ENCODE results near the gene RPLP2. TPM values are rescaled to one million over a fixed set of nuclear protein-coding genes. Genes with fewer than 3 reads are reported as not detected.

The RPLP2 gene
- total RNA-seq, 2 donors from 2014 or later, result 170 to 221 TPM

- no peak for ATAC-seq (ENCODE audit: insufficient number of reproducible peaks, low FRiP score, low read depth)
- TF ChIP-seq, protein P1, sequence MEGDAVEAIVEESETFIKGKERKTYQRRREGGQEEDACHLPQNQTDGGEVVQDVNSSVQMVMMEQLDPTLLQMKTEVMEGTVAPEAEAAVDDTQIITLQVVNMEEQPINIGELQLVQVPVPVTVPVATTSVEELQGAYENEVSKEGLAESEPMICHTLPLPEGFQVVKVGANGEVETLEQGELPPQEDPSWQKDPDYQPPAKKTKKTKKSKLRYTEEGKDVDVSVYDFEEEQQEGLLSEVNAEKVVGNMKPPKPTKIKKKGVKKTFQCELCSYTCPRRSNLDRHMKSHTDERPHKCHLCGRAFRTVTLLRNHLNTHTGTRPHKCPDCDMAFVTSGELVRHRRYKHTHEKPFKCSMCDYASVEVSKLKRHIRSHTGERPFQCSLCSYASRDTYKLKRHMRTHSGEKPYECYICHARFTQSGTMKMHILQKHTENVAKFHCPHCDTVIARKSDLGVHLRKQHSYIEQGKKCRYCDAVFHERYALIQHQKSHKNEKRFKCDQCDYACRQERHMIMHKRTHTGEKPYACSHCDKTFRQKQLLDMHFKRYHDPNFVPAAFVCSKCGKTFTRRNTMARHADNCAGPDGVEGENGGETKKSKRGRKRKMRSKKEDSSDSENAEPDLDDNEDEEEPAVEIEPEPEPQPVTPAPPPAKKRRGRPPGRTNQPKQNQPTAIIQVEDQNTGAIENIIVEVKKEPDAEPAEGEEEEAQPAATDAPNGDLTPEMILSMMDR (IDR thresholded peaks at IDR 0.05), result no peak
- peaks cover 18% of the 10 kb centered on the region for H3K36me3 ChIP-seq
Observed at GRCh38 chr11:799641-800316, 10.0 kb upstream of the RPLP2 start.

DNA sequence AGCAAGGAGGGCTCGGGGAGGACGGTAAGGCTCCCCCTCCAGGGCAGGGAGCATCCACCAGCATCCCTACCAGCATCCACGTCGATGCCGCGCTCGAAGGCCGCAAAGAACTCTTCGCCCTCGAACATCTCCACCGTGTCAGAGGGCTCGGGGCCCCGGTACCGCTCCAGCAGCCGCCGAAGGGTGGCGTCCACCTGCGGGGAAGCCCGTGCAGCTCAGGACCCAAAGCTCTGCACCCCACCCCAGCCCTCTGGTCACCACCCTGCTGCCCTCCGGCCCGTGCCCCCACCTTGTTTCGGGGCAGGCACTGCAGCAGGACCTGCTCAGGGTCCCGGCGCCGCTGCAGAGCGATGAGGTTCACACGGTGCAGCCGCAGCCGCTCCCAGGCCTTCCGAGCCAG lies 9.3 kb upstream of the RPLP2 start:
- H3K36me3 ChIP-seq, result peaks cover 18% of the 10 kb centered on the region

More at GRCh38 chr11:799641-800316, 10.0 kb upstream of the RPLP2 start:
- Histone ChIP-seq H3K27ac (no peak overlapping the region), H3K4me1 (ENCODE audit: control insufficient read depth in 1 of 2, low read depth in 2 of 2) (peaks cover 18 to 47% of the 10 kb centered on the region in 2 donors), H3K9me3 (no peaks in the 10 kb centered on the region), H3K4me3 (no peak overlapping the region), H3K27me3 (replicated peaks; ENCODE audit: insufficient read depth) (no peaks in the 10 kb centered on the region)
- no peak for DNase-seq (ENCODE audit: low spot score)

GRCh38 chr11:801097-801780 lies 8.5 kb upstream of the RPLP2 start:
- Histone ChIP-seq H3K9me3 (no peaks in the 10 kb centered on the region), H3K36me3 (peaks cover 18% of the 10 kb centered on the region), H3K4me1 (ENCODE audit: control insufficient read depth in 1 of 2, low read depth in 2 of 2) (peaks cover 15 to 36% of the 10 kb centered on the region in 2 donors), H3K4me3 (no peak overlapping the region), H3K27me3 (replicated peaks; ENCODE audit: insufficient read depth) (no peaks in the 10 kb centered on the region), H3K27ac (no peak overlapping the region)
- ATAC-seq (ENCODE audit: insufficient number of reproducible peaks, low FRiP score, low read depth) (no peak), DNase-seq (ENCODE audit: low spot score) (no peak)
- TF ChIP-seq, protein P1 (IDR thresholded peaks at IDR 0.05), result no peak

More for the DNA sequence above, 9.3 kb upstream of the RPLP2 start:
- H3K27ac ChIP-seq, result no peak overlapping the region
- no peak for ATAC-seq (ENCODE audit: insufficient number of reproducible peaks, low FRiP score, low read depth)
- H3K27me3 ChIP-seq (replicated peaks; ENCODE audit: insufficient read depth), result no peaks in the 10 kb centered on the region
- H3K9me3 ChIP-seq, result no peaks in the 10 kb centered on the region
- DNase-seq (ENCODE audit: low spot score), result no peak
- peaks cover 18 to 41% of the 10 kb centered on the region in 2 donors for H3K4me1 ChIP-seq (ENCODE audit: control insufficient read depth in 1 of 2, low read depth in 2 of 2)
- no peak overlapping the region for H3K4me3 ChIP-seq
- TF ChIP-seq, protein P1 (IDR thresholded peaks at IDR 0.05), result no peak

DNA sequence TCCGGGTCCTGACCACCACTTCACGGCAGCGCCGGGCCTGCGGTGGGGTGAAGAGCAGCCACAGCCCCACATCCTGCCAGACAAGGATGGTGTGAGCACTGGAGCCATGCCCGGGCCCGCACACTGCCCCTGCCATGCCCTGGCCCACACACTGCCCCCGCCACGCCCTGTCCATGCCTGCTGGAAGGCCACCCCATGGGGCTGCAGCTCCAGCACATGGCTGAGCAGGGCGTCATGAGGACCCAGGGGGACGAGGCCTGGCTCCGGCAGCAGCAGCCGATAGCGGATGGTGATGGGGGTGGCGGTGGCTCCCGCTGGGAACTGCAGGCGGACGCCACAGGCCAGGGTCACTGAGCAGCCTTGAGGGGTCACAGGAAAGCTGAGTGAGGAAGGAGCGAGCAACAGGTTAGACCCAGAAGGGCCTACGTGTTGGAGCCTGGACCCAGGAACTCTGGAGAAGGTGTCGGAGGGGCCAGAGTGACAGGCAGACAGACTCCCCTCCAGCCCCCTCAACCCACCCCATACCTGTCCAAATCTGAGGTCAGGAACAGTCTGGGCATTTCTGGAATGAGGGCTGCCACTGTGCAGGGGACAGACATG lies 7.6 kb upstream of the RPLP2 start:
- H3K4me1 ChIP-seq (ENCODE audit: control insufficient read depth in 1 of 2, low read depth in 2 of 2), result peaks cover 9 to 28% of the 10 kb centered on the region in 2 donors
- ATAC-seq (ENCODE audit: insufficient number of reproducible peaks, low FRiP score, low read depth), result no peak

More for the DNA sequence above, 7.6 kb upstream of the RPLP2 start:
- Histone ChIP-seq H3K27me3 (replicated peaks; ENCODE audit: insufficient read depth) (no peaks in the 10 kb centered on the region), H3K36me3 (peaks cover 18% of the 10 kb centered on the region), H3K4me3 (no peak overlapping the region), H3K9me3 (no peaks in the 10 kb centered on the region), H3K27ac (no peak overlapping the region)
- DNase-seq (ENCODE audit: low spot score), result no peak
- TF ChIP-seq, protein P1 (IDR thresholded peaks at IDR 0.05), result no peak

Measured in thoracic aorta (tissue), 2 donors.